T-cell (primary cell): ENCODE measurements around the gene ATP10D. TPM values are rescaled to one million over a fixed set of nuclear protein-coding genes. Genes with fewer than 3 reads are reported as not detected.

Experiments used
- ATAC-seq, 4 experiments: fragments of 200-7000 bp in 3 of 4; fragments of 150-1000 bp in 1 of 4; cut with Tn5 transposase; replicated peaks in 1 of 4; 1 replicate in 3 of 4; 2 replicates in 1 of 4; pipeline ENCODE4 v1.10.0; 2021; ENCODE audit warnings: moderate library complexity in 3 of 4, mild to moderate bottlenecking in 2 of 4, moderate number of reproducible peaks in 1 of 4
- CTCF ChIA-PET, 2 donors: fragments of 300-600 bp; sonication (Branson Sonifier 250); formaldehyde crosslinking; loops; one replicate each; lab custom pipeline; 2022; ENCODE audit warnings: antibody characterized with exemption in 2 of 2; lab: Charles Lee
- POLR2A ChIA-PET, 2 donors: fragments of 300-600 bp; sonication (Branson Sonifier 250); formaldehyde crosslinking; loops; one replicate each; lab custom pipeline; 2022; ENCODE audit warnings: antibody characterized with exemption in 2 of 2; lab: Charles Lee
- DNase-seq, 35 experiments: peaks; one replicate each; pipeline versions ENCODE4 v3.0.0 to v3.0.0-alpha.2; 2013 to 2023
- H3K27ac ChIP-seq: one replicate; pipeline ENCODE4 v1.5.1; 2013; ENCODE audit warnings: low read length
- H3K27me3 ChIP-seq, 2 experiments: replicated peaks in 1 of 2; 1 replicate in 1 of 2; 2 replicates in 1 of 2; pipeline versions ENCODE4 v1.6.1 to v1.7.0; 2013; ENCODE audit warnings: low read length in 1 of 2, mixed read lengths in 1 of 2; ENCODE audit not compliant: control insufficient read depth in 2 of 2, insufficient read depth in 2 of 2; ENCODE audit errors: extremely low read depth in 1 of 2
- H3K36me3 ChIP-seq, 2 donors: 1 replicate in 1 of 2; 2 replicates in 1 of 2; pipeline versions ENCODE4 v1.6.1 to v1.7.0; 2013; ENCODE audit warnings: low read length in 1 of 2; ENCODE audit not compliant: control insufficient read depth in 2 of 2, insufficient read depth in 1 of 2; ENCODE audit errors: extremely low read depth in 1 of 2
- H3K4me1 ChIP-seq, 2 experiments: 1 replicate in 1 of 2; 2 replicates in 1 of 2; pipeline versions ENCODE4 v1.6.1 to v1.7.0; 2013; ENCODE audit warnings: low read length in 2 of 2, mixed read lengths in 1 of 2; ENCODE audit not compliant: insufficient read depth in 2 of 2, control insufficient read depth in 1 of 2; ENCODE audit errors: extremely low read depth in 1 of 2
- H3K4me3 ChIP-seq, 2 donors: 1 replicate in 1 of 2; 2 replicates in 1 of 2; pipeline versions ENCODE4 v1.5.1 to v1.7.0; 2013; ENCODE audit warnings: mild to moderate bottlenecking in 2 of 2, low read length in 1 of 2, moderate library complexity in 1 of 2; ENCODE audit not compliant: control insufficient read depth in 1 of 2; ENCODE audit errors: extremely low read depth in 1 of 2
- H3K9me3 ChIP-seq: 2 replicates; pipeline ENCODE4 v1.7.0; 2013
- H3K27ac Mint-ChIP-seq, 2 donors: one replicate each; pipeline ENCODE4 v1.8.0; 2020 to 2021; ENCODE audit warnings: mild to moderate bottlenecking in 2 of 2, mixed read lengths in 2 of 2
- H3K27me3 Mint-ChIP-seq, 2 donors: one replicate each; pipeline ENCODE4 v1.8.0; 2021 to 2022; ENCODE audit warnings: mixed read lengths in 2 of 2
- H3K36me3 Mint-ChIP-seq: one replicate; pipeline ENCODE4 v1.8.0; 2021; ENCODE audit warnings: mixed read lengths
- H3K4me1 Mint-ChIP-seq, 3 donors: one replicate each; pipeline ENCODE4 v1.8.0; 2020 to 2022; ENCODE audit warnings: mixed read lengths in 3 of 3, mild to moderate bottlenecking in 1 of 3
- H3K4me3 Mint-ChIP-seq, 3 donors: one replicate each; pipeline ENCODE4 v1.8.0; 2020 to 2022; ENCODE audit warnings: mild to moderate bottlenecking in 3 of 3, mixed read lengths in 3 of 3, moderate library complexity in 3 of 3
- H3K9me3 Mint-ChIP-seq, 3 donors: one replicate each; pipeline ENCODE4 v1.8.0; 2020 to 2022; ENCODE audit warnings: mixed read lengths in 3 of 3
- WGBS: methylation state at CpG from one replicate; pipeline ENCODE4 v1.1.5; 2013; ENCODE audit warnings: missing lambda C conversion rate; ENCODE audit not compliant: insufficient coverage; 5-methylcytosine and 5-hydroxymethylcytosine counted together
- total RNA-seq, 35 experiments: library from RNA in 6 of 35; stranded (reverse) in 6 of 35; fragments of 120-200 nt in 1 of 35; gene quantifications; one replicate each; pipeline versions ENCODE4 v1.2.1 to v1.2.4 and lab custom pipeline; 2013 to 2026

The ATP10D gene
- total RNA-seq, 5 donors from 2014 or later (not counting 1 experiment from before 2014, with no cell fraction given): 2.3 to 8.0 (median 5.0) TPM

DNA sequence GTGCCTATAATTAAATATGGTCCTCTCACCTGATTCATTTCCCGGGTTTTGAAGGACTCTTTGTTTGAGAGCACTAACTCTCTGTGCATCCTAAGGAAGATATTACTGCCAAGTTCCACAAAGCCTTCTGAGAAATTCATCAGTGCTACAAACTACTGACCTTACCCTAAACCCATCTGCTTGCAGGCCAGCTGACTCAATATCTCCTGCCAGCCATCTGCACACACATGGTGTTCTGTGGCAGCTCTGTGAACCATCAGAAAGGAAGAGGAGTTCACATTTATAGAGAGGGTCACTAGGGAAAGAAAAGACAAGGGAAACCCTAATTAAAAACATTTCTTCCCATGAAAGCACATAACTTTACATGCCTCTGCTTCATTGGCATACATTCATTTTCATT, 156.7 kb downstream of the ATP10D start:
- H3K4me1 Mint-ChIP-seq: no peaks in the 10 kb centered on the region
- Histone ChIP-seq H3K9me3 (no peaks in the 10 kb centered on the region), H3K4me1 (no peaks in the 10 kb centered on the region), H3K27me3 (peaks cover 0 to 10% of the 10 kb centered on the region in 2 experiments), H3K4me3 (no peak overlapping the region), H3K27ac (no peak overlapping the region), H3K36me3 (no peaks in the 10 kb centered on the region)
- no peak for DNase-seq
- peaks cover 4 to 5% (median 4%) of the 10 kb centered on the region in 3 donors for H3K9me3 Mint-ChIP-seq
- no peaks in the 10 kb centered on the region for H3K36me3 Mint-ChIP-seq
- H3K4me3 Mint-ChIP-seq: no peak overlapping the region
- no peak for ATAC-seq
- no CpG with 5 or more reads among the region's 1 CpG for WGBS
- ChIA-PET POLR2A (no interaction called here), CTCF (no interaction called here)
- no peak overlapping the region for H3K27ac Mint-ChIP-seq
- peaks cover 11 to 14% of the 10 kb centered on the region in 2 donors for H3K27me3 Mint-ChIP-seq

DNA sequence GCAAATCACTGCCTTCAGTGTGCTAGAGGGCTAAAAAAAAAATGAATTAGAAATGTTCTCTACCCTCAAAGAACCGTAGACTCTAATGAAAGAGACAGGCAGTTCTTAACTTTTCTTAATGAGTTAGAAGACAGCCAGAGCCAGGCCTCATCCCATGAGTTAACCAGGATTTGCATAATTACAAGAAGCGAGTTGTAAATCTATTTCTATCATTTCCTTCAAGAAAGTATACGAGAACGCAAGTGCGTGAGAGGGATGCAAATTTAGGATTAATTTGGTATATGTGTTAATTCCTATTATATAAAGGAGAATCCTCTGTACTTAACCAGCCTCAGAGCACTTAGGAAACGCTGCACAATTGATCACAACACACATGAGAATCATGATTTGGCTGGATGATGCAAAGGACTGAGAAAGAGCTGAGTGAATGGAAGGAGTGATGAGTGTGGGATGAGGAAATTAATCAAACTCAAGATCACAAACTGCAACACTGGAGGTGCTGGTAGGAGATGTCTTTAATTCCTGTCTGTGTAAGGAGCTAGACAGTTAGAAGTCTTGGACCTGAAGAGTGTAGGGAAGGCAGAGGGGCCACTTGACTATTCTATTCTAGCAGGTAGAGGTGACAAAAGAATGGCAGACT, 157.2 kb downstream of the ATP10D start:
- H3K36me3 ChIP-seq: no peaks in the 10 kb centered on the region
- Mint-ChIP-seq H3K27ac (no peak overlapping the region), H3K36me3 (no peaks in the 10 kb centered on the region), H3K4me1 (no peaks in the 10 kb centered on the region), H3K4me3 (no peak overlapping the region), H3K27me3 (peaks cover 7 to 14% of the 10 kb centered on the region in 2 donors), H3K9me3 (peaks cover 0 to 4% (median 0%) of the 10 kb centered on the region in 3 donors)
- H3K9me3 ChIP-seq: no peaks in the 10 kb centered on the region
- WGBS: no CpG with 5 or more reads among the region's 6 CpGs
- ChIA-PET POLR2A (no interaction called here), CTCF (interaction anchor here in 1 of 2 donors (0.6 kb wide), 2 partner anchors 20 to 1377 kb away, joined by 3 to 4 read pairs; no protein-coding TSS in a partner anchor)
- no peak for ATAC-seq
- peaks cover 0 to 9% of the 10 kb centered on the region in 2 experiments for H3K27me3 ChIP-seq
- DNase-seq: no peak
- no peaks in the 10 kb centered on the region for H3K4me1 ChIP-seq
- no peak overlapping the region for H3K4me3 ChIP-seq
- H3K27ac ChIP-seq: no peak overlapping the region

Other genes with a start within 250 kb of the ATP10D start
- 10 to 100 TPM in 4 of 5 donors, 1 to 10 TPM in 1; 8.2 to 17.0 (median 15.7) TPM for gene COMMD8, start 21.6 kb upstream of the ATP10D start, total RNA-seq